HG02938 (cell line): ENCODE data around the gene TTC28.
"Not testable (repeated sequence)": the region's sequence is repeated elsewhere in the genome, so short reads cannot be mapped to it uniquely, and the experiment has no call there.

ENCODE experiments used
- ATAC-seq: cut with Tn5 transposase; IDR thresholded peaks from one replicate; pipeline ENCODE4 v1.9.1; 2021; ENCODE audit warnings: mild to moderate bottlenecking, moderate library complexity; ENCODE audit not compliant: unreplicated experiment

TTC28 gene

DNA sequence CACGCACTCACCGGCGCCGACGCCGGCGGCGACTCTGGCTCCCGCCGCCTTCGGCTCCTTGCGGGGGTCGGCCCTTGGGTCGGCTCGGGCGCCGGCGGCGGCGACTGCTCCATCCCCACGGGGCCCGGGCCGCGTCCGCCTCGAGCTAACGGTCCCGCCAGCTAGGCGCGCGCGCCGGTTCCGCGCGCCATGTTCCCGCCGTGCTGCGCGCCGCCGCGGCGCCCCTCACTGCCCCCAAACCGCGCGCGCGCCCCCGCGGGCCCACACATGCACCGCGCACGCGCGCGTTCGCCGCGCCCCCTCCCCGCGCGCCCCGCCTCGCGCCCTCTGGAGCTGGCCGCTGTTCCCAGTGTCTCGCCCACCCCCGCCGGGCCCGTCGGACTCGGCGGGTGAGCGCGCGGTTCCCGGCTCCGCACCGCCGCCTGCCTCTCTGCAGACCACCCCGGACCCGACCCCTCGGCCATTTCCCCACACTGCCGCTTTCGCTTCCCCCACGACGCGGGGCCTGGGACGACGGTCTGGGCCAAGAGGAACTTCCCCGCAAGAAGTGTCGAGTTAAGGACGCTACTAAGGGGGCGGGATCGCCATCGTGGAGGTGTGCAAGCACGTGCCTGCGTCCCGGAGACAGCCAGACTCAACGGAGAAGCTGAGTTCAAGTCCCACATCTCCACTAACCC, at the start of gene TTC28:
Gene TTC28 (minus strand): TSS at position 230 of the 677 bp plus-strand sequence. CDS start 117 bp downstream, at position 113.
- ATAC-seq = not testable (repeated sequence)

DNA sequence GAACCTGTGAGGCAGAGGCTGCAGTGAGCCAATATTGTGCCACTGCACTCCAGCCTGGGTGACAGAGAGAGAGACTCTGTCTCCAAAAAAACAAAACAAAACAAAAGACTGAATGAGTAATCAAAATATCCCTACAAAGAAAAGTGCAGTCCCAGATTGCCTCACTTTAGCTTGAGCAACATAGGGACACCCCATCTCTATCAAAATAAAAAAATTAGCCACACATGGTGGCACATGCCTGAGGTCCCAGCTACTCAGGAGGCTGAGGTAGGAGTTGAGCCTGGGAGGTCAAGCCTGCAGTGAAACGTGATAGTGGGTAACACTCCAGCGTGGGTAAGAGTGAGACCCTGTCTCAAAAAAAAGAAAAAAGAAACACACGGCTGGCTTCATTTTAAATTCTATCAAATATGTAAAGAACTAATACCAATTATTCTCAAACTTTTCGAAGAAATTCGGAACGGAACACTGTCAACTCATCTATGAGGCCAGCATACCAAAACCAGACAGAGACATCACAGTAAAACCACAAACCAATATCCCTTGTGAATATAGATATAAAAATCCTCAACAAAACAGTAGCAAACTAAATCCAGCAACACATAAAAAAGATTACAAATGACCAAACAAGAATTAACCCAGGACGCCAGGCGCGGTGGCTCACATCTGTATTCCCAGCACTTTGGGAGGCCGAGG, 49.1 kb upstream of the TTC28 start:
- no peak for ATAC-seq

DNA sequence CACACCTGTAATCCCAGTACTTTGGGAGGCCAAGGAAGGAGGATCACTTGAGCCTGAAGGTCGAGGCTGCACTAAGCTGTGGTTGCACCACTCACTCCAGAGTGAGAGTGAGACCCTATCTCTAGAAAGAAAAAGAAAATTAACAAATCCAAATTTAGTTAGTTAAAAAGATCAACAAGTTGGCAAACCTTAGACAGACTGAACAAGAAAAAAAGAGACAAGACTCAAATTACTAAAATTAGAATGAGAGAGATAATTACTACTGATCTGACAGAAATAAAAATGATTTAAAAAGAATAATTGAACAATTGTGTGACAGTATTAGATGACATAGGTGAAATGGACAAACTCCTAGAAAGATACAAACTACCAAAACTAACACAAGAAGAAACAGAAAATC, 48.4 kb upstream of the TTC28 start:
- no peak for ATAC-seq

DNA sequence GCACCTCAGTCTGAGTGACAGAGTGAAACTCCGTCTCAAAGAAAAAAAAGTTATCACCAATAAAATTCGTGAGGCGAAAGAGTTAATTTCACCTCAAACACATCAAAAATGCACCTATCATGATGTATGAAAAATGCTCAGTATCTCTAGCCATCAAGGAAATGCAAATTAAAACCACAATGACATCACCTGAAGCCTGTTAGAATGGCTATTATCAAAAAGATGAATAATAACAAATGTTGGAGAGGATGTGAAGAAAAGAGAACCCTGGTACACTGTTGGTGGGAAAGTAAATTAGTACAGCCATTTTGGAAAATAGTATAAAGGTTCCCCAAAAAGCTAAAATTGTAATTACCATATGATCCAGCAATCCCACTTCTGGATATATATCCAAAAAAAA, 38.4 kb upstream of the TTC28 start:
- no peak for ATAC-seq

DNA sequence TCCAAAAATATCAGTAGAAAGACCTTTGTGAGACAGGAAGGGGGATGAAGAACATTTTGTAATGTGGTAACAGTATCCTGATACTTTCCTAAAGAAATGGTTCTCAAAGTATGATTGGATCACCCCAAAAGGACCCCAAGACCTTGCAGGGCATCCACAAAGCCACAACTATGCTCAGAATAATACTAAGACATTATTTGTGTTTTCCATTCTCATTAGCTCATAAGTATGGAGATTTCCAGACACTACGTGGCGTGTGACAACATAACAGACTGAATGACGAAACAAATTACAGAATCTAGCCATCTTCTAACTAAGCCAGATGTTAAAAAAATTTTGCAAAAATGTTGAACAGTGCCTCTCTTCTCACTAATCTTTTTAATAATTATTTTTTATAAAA, 37.0 kb upstream of the TTC28 start:
- no peak for ATAC-seq

DNA sequence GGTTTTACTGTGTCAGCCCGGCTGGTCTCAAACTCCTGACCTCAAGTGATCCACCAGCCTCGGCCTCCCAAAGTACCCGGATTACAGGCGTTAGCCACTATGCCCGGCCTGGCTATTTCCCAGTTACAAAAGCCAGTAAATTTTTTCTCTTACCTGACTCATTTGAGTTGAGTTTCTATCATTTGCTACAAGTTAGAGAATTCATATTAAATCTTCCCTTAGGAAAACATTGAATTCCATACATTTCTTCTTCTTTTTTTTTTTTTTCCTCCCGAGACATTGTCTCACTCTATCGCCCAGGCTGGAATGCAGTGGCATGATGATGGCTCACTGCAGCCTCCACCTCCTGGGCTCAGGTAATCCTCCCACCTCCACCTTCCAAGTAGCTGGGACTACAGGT, 36.0 kb upstream of the TTC28 start:
- ATAC-seq = no peak

DNA sequence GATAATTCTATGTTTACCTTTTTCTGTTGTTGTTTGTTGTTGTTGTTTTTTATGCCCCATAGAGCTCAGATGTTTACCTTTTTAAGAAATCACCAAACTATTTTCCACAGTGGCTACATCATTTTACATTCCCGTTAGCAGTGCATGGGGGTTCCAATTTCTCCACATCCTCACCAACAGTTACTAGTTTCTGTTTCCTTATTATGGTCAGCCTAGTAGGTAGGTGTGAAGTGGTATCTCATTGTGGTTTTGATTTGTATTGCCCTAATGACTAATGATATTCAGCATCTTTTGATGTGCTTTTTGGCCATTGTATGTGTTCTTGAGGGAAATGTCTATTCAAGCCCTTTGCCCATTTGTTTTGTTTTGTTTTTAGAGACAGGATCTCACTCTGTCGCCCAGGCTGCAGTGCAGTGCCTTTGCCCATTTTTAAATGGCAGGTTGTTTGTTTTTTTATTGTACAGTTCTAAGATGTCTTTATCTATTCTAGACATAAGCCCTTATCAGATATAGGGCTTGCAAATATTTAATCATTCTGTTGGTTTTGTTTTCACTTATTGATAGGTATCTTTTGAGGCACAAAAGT, 34.5 kb upstream of the TTC28 start:
- no peak for ATAC-seq

DNA sequence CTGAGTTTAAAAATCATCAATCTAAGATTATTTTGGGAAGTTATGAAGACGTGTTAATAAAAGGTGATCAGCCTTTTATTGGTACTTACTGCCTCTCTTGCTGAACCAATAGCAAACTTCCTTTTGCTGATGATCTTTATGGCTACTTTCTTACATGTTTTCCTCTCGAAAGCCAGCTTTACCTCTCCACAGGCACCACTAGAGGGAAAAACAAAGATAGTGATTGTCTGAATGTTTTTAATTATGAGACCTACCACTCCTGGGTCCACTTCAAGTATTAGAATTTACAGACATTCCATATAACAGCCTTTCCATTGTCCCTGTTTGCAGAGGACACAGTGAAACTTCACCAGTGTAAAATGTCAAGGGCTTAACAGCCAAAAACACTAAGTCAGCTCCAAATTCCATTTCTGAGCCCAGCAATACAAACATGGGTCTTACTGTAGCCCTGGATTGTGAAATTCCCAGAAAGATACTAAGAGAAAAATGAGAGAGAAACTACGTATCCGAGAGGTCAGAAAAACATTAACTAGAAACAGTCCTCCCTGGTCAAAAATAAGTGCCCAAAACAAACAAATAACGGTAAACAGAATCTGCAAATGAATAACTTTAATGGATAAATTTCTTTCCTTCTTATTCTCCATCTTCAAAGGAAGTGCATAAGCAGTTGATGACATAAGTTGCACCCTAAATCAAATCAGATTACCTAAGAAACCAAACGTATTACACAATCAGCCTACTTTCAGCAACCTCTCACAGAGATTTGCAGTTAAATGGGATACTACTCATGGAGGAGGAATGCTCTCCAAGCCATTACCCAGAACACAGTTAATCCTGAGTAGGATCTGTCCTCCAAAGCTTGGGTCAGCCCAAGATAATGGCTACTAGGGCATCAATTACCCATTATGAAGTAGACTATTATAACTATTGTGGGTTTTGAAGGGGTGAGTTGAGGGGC, 32.5 kb upstream of the TTC28 start:
- ATAC-seq = no peak

DNA sequence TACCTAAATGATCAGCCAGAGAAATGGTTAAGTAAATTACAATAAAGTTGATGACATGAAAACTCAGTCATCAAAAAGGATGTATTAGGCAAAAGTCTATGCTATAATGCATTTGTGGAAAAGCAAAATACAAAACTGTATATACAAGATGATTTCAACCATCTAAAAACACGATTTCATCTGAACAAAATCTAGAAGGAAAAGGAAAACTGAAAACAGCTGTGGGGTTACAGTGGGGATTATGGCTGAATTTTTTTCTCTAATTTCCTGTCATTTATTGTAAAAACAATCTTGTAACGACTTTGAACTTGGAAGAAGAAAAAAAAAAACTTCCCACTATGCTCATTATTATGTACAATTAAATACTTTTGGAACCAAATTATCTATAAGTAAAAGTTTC, 31.7 kb upstream of the TTC28 start:
- no peak for ATAC-seq

DNA sequence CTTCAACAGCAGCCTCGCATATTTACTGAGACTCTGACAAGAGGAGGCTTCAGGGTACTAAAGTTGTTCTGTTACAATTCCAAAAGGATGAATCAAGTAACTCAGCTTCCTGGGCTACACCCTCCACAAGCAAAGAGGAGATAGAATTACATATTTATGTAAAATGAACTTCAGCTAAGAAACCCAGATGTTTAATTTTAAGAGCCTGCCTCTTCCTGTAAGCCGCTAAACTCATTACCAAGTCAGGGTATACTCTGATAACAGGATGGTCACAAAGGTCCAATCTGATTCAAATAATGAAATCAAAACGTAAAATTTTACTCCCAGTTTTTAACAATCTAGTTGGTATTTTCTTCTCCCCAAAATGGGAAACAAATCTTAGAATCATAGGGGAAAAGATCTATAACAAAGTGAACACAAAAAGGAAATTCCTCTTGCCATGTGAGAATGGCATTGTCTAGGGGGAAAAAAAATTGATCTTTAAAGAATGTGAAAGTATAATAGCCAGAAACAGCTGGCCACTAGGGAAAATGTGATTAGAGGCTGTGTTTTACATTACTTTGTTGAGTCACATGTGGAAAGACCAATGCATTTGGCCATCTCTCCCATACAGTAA, 31.0 kb upstream of the TTC28 start:
- no peak for ATAC-seq

DNA sequence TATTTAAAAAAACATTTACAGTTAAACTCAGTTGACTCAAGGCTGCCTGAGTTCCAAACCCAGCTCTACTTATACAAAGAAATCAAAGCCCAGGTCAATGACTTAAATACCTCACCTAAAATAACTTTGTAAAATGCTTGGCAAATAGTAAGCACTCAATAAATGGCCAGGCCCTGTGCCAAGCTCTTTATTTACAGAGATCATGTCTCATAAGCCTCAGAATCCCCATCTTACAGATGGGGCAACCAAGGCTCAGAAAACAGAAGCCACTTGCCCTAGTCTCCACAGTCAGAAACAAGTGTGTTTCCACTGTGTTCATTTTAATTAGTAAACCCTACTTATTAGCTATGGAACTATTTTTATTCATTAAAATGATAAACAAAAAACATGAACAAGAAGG, 30.5 kb upstream of the TTC28 start:
- ATAC-seq = no peak

DNA sequence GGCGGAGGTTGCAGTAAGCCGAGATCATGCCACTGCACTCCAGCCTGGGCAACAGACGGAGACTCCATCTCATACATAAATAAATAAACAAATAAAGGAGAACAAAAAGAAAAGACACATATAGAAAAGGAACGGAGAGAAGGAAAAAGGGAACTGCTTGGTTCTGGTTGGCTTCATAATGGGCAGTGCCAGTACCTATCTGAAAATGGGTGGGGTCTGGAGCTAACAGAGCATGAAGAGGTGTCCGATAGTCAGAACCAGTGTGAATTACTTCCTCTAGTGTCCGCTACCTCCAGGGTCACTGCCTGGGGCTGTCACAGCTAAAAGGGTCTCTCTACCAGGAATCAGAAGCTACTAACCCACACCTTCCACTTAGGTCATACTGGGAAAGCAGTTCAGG, 27.2 kb upstream of the TTC28 start:
- no peak for ATAC-seq

DNA sequence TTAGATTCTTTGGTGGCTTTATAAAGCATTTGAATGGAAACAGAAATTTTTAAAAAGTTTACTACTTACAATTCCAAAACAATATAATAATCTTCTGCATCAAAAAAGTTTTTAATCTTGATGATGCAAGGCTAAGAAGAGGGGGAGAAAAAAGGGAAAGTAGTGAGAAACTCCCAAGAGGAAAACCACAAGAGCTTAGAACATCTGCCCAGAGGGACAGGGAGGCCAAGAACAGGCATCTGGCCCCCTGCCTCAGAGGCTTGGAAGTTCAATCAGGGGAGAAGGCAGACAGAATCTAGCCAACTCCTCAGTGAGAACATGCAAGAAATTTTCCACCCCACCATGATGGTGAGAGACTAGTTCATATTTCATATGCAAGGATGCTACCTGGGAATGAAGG, 23.8 kb upstream of the TTC28 start:
- ATAC-seq = no peak

DNA sequence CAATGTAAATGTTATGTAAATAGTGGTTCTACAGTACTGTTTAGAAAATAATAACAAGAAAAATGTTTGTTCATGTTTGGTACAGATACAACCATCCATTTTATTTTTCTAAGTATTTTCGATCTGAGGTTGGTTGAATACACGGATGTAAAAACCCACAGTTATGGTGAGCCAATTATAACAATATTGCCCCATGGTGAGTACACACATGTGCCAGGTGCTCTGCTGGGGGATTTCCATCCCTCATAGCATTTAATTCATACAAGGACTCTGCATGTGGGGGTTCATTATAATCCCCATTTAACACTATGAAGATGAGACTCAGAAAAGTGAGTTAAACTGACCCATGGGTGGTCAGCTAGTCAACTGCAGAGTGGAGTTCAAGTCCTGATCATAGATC, 23.3 kb upstream of the TTC28 start:
- no peak for ATAC-seq

DNA sequence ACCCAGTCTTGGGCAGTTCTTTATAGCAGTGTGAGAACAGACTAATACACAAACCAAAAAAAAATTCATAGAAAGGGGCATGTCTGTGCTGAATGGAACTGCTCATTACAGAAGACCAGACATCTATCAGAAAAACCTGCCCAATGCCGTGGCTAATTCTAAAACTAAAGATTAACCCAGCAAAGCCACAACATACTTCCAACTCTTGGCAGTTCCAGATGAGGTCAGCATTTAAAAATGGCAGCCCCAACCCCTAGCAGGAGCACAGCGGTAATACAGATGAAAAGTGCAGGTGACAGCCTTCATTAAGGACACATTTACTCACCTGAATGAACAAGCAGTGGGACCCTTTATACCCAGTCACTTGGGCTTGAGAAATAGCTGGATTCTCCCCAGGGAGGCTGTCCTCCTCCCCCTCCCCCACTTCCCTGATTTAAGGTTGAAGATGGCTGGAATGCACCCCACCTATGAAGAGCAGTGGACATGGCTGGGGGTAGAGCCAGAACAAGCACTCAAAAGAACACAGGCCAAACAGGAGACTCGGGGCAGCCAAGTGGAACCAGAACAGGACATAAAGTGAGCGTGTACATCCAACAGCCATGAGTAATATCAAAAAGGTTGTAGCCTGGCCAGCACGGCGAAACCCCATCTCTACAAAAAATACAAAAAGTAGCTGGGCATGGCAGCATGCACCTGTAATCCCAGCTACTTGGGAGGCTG, 13.6 kb upstream of the TTC28 start:
- not testable (repeated sequence) for ATAC-seq

DNA sequence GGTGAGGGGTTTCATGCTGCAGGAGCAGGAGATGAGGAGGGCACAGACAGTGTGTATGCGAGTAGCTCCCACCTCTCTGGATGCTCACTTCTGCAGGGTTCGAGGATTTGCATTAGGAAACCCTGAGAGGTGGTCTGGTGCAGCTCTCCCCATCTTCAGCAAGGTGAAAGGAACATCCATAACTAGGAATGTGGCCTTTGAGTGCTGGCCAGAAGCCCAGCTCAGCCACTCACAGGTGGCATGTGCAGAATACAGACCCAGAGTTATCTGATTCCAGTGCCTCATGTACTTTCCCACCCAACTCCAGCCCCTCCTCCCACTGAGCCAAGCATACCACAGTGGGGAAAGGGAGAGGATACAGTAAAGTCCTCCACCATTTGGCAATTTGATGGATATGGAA, 10.2 kb upstream of the TTC28 start:
- not testable (repeated sequence) for ATAC-seq

DNA sequence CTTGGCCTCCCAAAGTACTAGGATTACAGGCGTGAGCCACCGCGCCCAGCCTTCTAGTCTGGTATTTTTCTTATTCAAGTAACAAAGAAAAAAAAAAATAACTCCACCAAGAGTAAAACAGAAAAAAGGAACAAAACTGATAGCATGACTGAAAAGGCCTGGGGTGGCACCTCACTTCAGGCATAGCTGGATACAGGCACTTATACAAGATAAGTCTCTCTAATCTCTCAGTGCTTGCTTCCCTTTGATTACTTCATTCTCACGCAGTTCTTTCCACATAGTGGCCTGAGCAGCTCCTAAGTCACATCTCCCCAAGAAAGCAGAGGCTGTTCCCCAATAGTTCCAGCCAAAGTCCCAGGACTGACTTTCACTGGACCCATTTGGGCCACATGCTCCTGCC, 3.3 kb upstream of the TTC28 start:
- ATAC-seq = not testable (repeated sequence)

DNA sequence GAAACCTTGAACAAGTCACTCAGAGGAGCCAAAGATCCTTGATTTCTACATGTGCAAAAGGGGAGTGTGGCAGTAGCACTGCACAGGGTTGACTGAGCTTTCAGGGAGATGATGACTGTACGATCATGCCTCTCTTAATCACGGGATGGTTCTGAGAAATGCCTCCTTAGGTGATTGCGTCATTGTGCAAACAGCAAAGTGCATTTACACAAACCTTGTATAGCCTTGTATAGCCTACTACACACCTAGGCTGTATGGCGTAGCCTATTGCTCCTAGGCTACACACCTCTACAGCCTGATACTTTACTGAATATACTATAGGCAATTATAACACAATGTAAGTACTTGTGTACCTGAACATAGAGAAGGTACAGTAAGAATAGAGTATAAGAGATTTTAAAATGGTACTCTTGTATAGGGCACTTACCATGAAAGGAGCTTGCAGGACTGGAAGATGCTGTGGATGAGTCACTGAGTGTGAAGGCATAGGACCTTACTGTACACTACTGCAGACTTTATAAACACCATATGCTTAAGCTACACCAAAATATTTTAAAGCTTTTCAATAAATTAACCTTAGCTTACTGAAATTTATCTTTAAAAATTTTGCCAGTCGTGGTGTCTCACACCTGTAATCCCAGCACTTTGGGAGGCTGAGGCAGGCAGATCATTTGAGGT, 1.3 kb upstream of the TTC28 start:
- not testable (repeated sequence) for ATAC-seq

DNA sequence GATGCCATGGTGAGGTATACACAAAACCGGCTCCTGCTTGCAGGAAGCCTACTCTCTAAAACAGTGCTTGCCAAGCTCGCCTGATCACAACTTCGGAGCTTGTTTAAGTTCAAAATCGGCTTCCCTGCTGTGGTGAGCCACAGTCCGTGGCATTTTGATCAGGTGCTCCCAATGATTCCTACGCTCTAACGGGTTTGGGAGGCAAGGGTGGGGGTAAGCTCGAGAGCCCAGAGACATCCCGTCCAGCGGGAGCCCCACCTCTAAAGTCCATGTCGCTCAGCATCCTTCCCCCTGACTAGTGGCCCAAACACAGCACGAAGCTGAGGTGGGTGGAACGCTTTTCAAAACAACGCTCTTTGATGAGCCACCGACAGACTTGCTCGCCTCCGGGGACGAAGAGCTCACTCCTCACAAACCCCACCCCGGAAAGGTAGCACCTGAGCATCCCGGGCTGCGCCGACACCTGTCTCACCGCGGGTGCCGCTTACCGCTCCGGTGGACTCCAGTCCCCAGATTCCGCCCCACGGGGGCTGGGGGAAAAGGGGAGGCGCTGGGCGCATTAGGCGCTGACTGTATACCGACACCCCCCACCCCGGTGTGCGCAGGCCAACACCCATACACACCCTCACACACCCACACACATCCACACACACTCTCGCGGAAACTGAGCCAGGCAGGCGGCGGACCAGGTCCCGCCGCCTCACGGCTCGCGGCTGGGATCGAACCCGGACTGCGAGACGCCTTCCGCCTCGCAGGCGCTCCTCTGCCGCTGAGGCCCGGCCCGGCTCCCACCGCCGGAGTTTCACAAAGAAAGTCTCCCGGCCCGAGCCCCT, 646 bp downstream of the TTC28 start:
- not testable (repeated sequence) for ATAC-seq
